Measurements from ENCODE around the gene CD36.

CD36 gene

GRCh38 chr7:80708123-80708522 is 69.7 kb downstream of the CD36 start:
- DNase-seq: no peak

- no peak for DNase-seq
These were observed 73.1 kb downstream of the CD36 start for GRCh38 chr7:80711531-80711930.

DNA sequence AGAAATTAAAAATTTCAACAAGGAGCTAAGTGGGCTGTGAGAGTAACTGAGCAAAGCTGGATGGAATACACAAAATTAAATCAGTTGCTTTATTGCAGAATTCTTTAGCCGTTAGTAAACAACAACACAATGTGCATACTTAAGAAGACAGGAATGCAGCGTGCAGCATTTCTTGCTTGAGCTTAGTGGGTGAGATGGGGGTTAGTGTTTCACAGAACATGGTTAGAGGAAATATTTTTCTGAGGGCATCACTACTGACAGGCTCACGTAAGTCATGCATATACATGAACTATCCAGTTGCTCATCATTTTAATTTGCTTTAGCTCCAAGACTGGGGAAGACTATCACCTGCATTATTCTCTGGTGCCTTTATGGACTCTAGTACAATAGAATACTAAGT is 80.8 kb downstream of the CD36 start:
- no peak for DNase-seq

- DNase-seq: no peak
These were observed 81.7 kb downstream of the CD36 start for GRCh38 chr7:80720146-80720545.

DNA sequence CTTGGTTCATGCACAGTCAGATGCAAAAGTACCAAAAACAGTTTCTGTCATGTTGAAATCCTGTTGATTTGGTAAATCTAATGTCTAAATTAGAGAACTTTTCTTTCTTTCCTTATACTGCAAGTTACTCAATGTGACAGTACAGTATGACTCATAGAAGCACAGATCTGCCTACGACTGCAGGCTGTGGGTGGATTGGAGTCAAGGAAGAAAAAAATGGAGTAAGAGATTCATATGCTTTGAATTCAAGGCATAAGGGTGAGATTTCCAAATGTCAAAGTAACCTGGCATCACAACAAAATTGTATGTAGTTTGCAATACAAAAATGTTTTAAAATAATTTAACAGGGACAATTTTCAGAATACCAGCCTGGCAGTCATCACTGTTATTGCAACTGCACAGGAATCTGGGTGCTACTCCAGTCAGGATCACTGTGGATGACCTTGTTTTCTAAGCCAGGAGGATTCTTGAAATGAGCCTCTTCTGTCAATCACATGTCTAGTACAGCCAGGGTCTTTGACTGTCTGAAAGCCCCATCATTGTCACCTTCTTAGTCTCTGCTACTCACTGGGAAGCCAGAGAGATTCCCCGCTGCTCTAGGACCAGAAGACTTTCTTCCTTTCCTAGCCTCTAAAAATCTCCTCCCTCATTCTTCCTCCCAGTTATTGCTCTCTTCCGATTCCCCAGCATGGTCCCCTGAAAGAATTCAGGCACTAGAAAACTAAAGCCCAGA is 83.6 kb downstream of the CD36 start:
- DNase-seq: no peak

DNA sequence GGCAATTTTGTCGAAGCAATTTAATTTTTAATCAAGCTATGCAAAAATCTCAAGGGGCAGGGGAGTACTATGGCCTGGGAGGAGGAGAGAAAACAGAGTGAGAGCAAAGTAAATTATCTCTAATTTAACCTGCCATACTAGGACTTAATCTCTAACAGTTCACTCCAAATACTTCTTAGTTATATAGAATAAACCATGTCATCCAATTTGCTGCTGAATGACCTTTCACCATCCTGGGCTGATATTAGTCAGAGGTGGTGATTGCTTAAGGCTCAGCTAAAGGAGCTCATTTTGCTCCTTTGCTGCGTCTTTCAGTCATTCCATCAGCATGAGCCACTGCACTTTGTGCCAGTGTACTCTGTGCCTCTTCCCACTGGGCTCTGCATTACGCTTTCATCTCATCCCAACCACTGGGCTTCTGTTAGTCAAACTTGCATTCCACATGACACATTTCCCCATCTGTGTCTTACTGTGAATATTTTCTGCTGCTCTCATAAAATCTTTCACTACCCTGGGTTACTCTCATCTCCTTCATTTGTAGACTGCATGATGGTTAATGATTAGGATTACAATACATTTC is 84.3 kb downstream of the CD36 start:
- DNase-seq: no peak

DNA sequence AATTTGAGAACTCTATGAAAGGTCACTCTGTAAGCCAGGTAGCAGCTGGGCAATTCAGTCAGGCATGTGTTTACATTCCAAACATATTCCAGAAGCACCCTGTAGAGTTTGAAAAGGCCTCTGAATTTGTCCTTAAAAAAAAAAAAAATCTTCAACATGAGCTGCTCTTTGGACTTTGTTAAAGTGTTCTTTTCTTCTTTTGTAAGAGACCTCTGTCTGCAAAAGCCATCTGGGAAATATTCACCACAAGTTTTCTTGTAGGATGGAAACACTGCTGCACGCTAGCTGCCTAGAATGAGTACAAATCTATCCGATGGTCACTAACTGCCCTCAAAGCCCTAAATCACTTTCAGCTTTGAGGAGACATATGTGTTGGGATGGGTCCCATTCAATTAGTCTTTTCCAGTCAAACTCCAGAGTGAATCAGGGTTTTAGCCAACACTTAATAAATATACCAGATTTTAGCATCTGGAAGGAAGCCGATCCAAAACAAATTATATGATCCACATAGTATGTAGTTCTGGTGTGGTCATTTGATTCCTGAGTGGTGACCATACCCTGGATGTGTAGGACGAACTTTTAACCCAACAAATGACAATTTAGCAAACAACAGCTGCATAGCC is 85.9 kb downstream of the CD36 start:
- DNase-seq: no peak

DNA sequence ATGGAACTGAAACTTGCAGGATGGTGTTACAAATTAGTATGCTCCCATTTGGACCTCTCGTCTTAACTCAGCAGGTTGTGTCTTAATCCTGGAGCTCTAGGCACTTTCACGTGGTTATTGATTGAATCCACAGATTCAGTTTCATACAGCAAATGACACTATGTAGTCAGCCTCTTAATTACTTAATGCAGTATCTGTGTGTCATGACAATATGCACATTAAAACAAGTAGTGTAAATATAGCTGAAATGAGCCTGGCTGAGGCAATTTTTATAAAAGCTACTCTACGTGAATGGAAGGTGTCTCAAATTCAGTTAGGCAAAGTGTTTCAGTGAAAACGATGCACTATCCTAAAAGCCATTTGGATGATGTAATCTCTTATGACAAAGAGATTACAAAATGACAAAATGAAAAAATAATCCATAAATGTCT is 86.8 kb downstream of the CD36 start:
- no peak for DNase-seq
